Gastroesophageal sphincter (tissue), 4 donors: ENCODE measurements around the gene PIP5K1C. TPM values are rescaled to one million over a fixed set of nuclear protein-coding genes. Genes with fewer than 3 reads are reported as not detected.

Experiments
- ATAC-seq: fragments of 150-250 bp; one replicate; pipeline ENCODE4 v1.9.1; 2016; ENCODE audit warnings: mild to moderate bottlenecking, moderate library complexity
- H3K27ac ChIP-seq, 4 donors: fragments of 200-600 bp; sonication (generic) in 3 of 4; 1 replicate in 3 of 4; 2 replicates in 1 of 4; pipeline ENCODE4 v1.5.1; 2016 to 2019
- H3K27me3 ChIP-seq: fragments of 200-600 bp; sonication (generic); one replicate; pipeline ENCODE4 v1.5.1; 2019
- H3K36me3 ChIP-seq, 2 donors: fragments of 200-600 bp; sonication (generic); one replicate each; pipeline ENCODE4 v1.5.1; 2019; ENCODE audit warnings: control low read depth in 1 of 2
- H3K4me1 ChIP-seq, 3 donors: fragments of 200-600 bp; sonication (generic); 1 replicate in 2 of 3; 2 replicates in 1 of 3; pipeline ENCODE4 v1.5.1; 2016 to 2019; ENCODE audit warnings: control low read depth in 2 of 3
- H3K4me3 ChIP-seq, 2 donors: fragments of 200-600 bp; sonication (generic); one replicate each; pipeline ENCODE4 v1.5.1; 2019; ENCODE audit warnings: mild to moderate bottlenecking in 1 of 2, moderate library complexity in 1 of 2
- H3K9me3 ChIP-seq, 3 donors: fragments of 200-600 bp; sonication (generic); one replicate each; pipeline ENCODE4 v1.5.1; 2017 to 2019; ENCODE audit warnings: control low read depth in 2 of 3
- CTCF ChIP-seq, 4 experiments: fragments of 200-600 bp in 2 of 4; fragments of 450-650 bp in 2 of 4; sonication (generic) in 1 of 4; IDR thresholded peaks; one replicate each; pipeline ENCODE4 v1.5.1; 2017 to 2019; ENCODE audit warnings: antibody characterized with exemption in 4 of 4, mild to moderate bottlenecking in 2 of 4, moderate library complexity in 2 of 4
- EP300 ChIP-seq: sonication (generic); formaldehyde crosslinking; IDR thresholded peaks from one replicate; pipeline ENCODE4 v1.6.1; 2017; ENCODE audit warnings: antibody characterized with exemption, mild to moderate bottlenecking
- POLR2A ChIP-seq, 2 donors: fragments of 450-650 bp; IDR thresholded peaks; one replicate each; pipeline ENCODE4 v1.6.1; 2017; ENCODE audit warnings: antibody characterized with exemption in 2 of 2, mild to moderate bottlenecking in 2 of 2, moderate library complexity in 1 of 2
- POLR2AphosphoS5 ChIP-seq: sonication (generic); formaldehyde crosslinking; IDR thresholded peaks from one replicate; pipeline ENCODE4 v1.6.1; 2017; ENCODE audit warnings: antibody characterized with exemption
- WGBS, 2 donors: methylation state at CpG; one replicate each; pipeline ENCODE4 v1.1.5; 2018; ENCODE audit warnings: low coverage in 1 of 2; 5-methylcytosine and 5-hydroxymethylcytosine counted together
- total RNA-seq, 4 donors: library from RNA; depleted of rRNA; stranded (reverse); fragments of >200 nt; gene quantifications; one replicate each; pipeline ENCODE4 v1.1.0, GENCODE V29; 2016

Gene PIP5K1C
- total RNA-seq, 4 donors from 2014 or later, result 50.8 to 165 (median 61.5) TPM

GRCh38 chr19:3698386-3698950, 1.8 kb downstream of the PIP5K1C start:
- 23% methylated on average over 3 of the region's 12 CpGs; no CpG with 5 or more reads in 1 of the 2 donors for WGBS, 2 donors
- Histone ChIP-seq H3K4me3 (peak overlapping the region; percentile 50 to 97), H3K4me1 (peaks cover 0 to 61% (median 18%) of the 10 kb centered on the region in 3 donors), H3K27ac (peak overlapping the region; percentile 72 to 98 (median 92)), H3K27me3 (no peaks in the 10 kb centered on the region), H3K36me3 (peaks cover 0 to 14% of the 10 kb centered on the region in 2 donors), H3K9me3 (no peaks in the 10 kb centered on the region)
- TF ChIP-seq POLR2A (IDR thresholded peaks at IDR 0.05), result no peak
- no peak for TF ChIP-seq EP300
- TF ChIP-seq POLR2AphosphoS5, result no peak
- no peak for ATAC-seq

- peaks cover 0 to 14% of the 10 kb centered on the region in 2 donors for H3K36me3 ChIP-seq
- peaks cover 0 to 67% (median 25%) of the 10 kb centered on the region in 3 donors for H3K4me1 ChIP-seq
- peak overlapping the region; percentile 72 to 98 (median 92) for H3K27ac ChIP-seq
- H3K9me3 ChIP-seq, result no peaks in the 10 kb centered on the region
- no peak for ATAC-seq
- no CpG with 5 or more reads among the region's 43 CpGs for WGBS, 2 donors
- H3K4me3 ChIP-seq, result peak overlapping the region; percentile 50 to 97
- TF ChIP-seq POLR2A (IDR thresholded peaks at IDR 0.05) (no peak), POLR2AphosphoS5 (no peak), EP300 (no peak), CTCF (IDR thresholded peaks at IDR 0.05) (no peak)
- no peaks in the 10 kb centered on the region for H3K27me3 ChIP-seq
Measured at GRCh38 chr19:3697671-3698385, 2.4 kb downstream of the PIP5K1C start.

GRCh38 chr19:3697094-3697493, 3.2 kb downstream of the PIP5K1C start:
- TF ChIP-seq CTCF (IDR thresholded peaks at IDR 0.05) (no peak), POLR2AphosphoS5 (no peak), EP300 (no peak), POLR2A (IDR thresholded peaks at IDR 0.05) (no peak)
- H3K36me3 ChIP-seq, result peaks cover 0 to 14% of the 10 kb centered on the region in 2 donors
- peak overlapping the region; percentile 72 to 98 (median 92) for H3K27ac ChIP-seq
- no peak for ATAC-seq
- peaks cover 0 to 75% (median 26%) of the 10 kb centered on the region in 3 donors for H3K4me1 ChIP-seq
- no peaks in the 10 kb centered on the region for H3K9me3 ChIP-seq
- H3K4me3 ChIP-seq, result no peak overlapping the region
- H3K27me3 ChIP-seq, result no peaks in the 10 kb centered on the region
- 81 to 90% methylated on average over 4 to 30 of the region's 30 CpGs for WGBS, 2 donors

DNA sequence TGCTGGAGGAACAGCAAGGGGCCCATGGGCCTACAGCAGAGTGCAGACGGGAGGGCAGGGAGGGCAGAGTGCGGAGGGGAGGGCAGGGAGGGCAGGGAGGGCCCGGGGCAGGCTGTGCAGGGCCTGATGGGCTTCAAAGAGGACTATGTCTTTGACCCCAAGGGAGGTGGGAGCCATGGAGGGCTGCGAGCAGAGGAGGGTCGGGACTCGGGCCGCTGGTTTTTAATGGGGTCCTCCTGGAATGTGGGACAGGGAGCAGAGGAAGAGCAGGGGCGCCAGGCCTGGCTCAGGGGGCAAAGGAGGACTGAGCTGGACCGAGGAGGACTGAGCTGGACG, 3.6 kb downstream of the PIP5K1C start:
- WGBS, 2 donors, result 69 to 81% methylated on average over 2 to 7 of the region's 10 CpGs
- Histone ChIP-seq H3K4me3 (no peak overlapping the region), H3K27me3 (no peaks in the 10 kb centered on the region), H3K4me1 (peaks cover 0 to 78% (median 26%) of the 10 kb centered on the region in 3 donors), H3K27ac (peak overlapping the region in 3 of 4 donors; percentile 90 to 98 (median 95)), H3K36me3 (peaks cover 0 to 14% of the 10 kb centered on the region in 2 donors), H3K9me3 (no peaks in the 10 kb centered on the region)
- TF ChIP-seq EP300 (no peak), POLR2A (IDR thresholded peaks at IDR 0.05) (no peak), POLR2AphosphoS5 (no peak), CTCF (IDR thresholded peaks at IDR 0.05) (no peak)
- no peak for ATAC-seq

DNA sequence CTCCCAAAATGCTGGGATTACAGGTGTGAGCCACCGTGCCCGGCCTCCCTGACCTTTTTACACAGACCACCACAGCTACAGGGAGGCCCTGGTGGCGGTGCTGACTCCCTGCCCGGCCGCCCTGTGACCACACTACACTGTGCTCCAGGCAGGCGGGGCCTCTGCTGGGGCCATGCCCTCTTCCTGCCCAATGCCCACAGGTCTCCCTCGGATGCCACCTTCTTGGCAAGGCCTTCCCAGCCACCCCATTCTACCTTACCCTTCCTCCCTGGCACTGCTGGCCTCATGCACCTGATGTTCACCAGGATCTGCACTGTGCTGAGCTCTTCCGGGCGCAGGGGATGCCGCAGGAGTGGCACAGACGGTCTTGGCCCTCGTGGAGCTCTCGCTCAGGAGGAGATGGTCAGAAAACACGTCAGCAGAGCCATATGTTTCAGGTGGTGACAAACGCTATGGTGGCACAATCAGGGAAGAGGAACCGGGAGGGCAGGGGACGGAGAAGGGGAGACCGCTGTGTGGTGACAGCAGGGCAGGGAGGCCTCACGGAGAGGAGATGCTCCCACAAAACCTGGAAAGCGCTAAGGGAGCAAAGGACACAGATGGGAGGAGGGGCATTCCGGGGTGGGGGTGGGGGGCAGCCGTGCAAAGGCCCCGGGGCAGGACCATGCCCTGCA, 4.1 kb downstream of the PIP5K1C start:
- 72 to 100% methylated on average over 3 to 4 of the region's 23 CpGs for WGBS, 2 donors
- ATAC-seq, result no peak

More for the DNA sequence above, 4.1 kb downstream of the PIP5K1C start:
- Histone ChIP-seq H3K27ac (peak overlapping the region in 3 of 4 donors; percentile 90 to 98 (median 95)), H3K9me3 (no peaks in the 10 kb centered on the region), H3K27me3 (no peaks in the 10 kb centered on the region), H3K36me3 (peaks cover 0 to 14% of the 10 kb centered on the region in 2 donors), H3K4me3 (no peak overlapping the region), H3K4me1 (peaks cover 0 to 78% (median 26%) of the 10 kb centered on the region in 3 donors)
- no peak for TF ChIP-seq EP300
